Body of pancreas (tissue), 4 donors: ENCODE measurements around the gene DGKD. TPM values are rescaled to one million over a fixed set of nuclear protein-coding genes. Genes with fewer than 3 reads are reported as not detected.

Source experiments
- ATAC-seq: fragments of 150-250 bp; one replicate; pipeline ENCODE4 v1.9.1; 2016
- DNase-seq, 4 donors: peaks; one replicate each; pipeline ENCODE4 v3.0.0-alpha.2; 2019
- H3K27ac ChIP-seq, 4 donors: fragments of 200-600 bp; sonication (generic); 1 replicate in 3 of 4; 2 replicates in 1 of 4; pipeline versions ENCODE4 v1.5.1 to v1.6.1; 2016 to 2019; ENCODE audit warnings: mild to moderate bottlenecking in 1 of 4, mixed read lengths in 1 of 4, moderate library complexity in 1 of 4
- H3K27me3 ChIP-seq, 2 donors: fragments of 200-600 bp; sonication (generic); one replicate each; pipeline ENCODE4 v1.6.0; 2016; ENCODE audit warnings: mild to moderate bottlenecking in 1 of 2
- H3K36me3 ChIP-seq, 2 donors: fragments of 200-600 bp; sonication (generic); replicated peaks in 1 of 2; 2 replicates each; pipeline ENCODE4 v1.5.1; 2016; ENCODE audit warnings: low read depth in 2 of 2; ENCODE audit not compliant: insufficient read depth in 1 of 2
- H3K4me1 ChIP-seq: fragments of 200-600 bp; sonication (generic); one replicate; pipeline ENCODE4 v1.6.0; 2016
- H3K4me3 ChIP-seq, 2 donors: fragments of 200-600 bp; sonication (generic); 1 replicate in 1 of 2; 2 replicates in 1 of 2; pipeline ENCODE4 v1.5.1; 2016 to 2019
- H3K9me3 ChIP-seq, 3 donors: fragments of 200-600 bp; sonication (generic); 1 replicate in 2 of 3; 2 replicates in 1 of 3; pipeline ENCODE4 v1.5.1; 2016
- CTCF ChIP-seq, 7 experiments: fragments of 450-650 bp in 4 of 7; fragments of 200-600 bp in 3 of 7; sonication (generic) in 3 of 7; IDR thresholded peaks; one replicate each; pipeline ENCODE4 v1.5.1; 2016 to 2019; ENCODE audit warnings: antibody characterized with exemption in 7 of 7
- POLR2A ChIP-seq, 3 donors: fragments of 450-650 bp; IDR thresholded peaks; one replicate each; pipeline ENCODE4 v1.6.1; 2016; ENCODE audit warnings: antibody characterized with exemption in 3 of 3, mild to moderate bottlenecking in 2 of 3
- WGBS, 2 donors: methylation state at CpG; one replicate each; pipeline ENCODE4 v1.1.5; 2017; 5-methylcytosine and 5-hydroxymethylcytosine counted together
- intact Hi-C: fragments of 100-400 bp; cut with DNase I; formaldehyde crosslinking; loops from one replicate; pipeline ENCODE4 v1.15.1; 2023
- total RNA-seq, 2 donors: library from RNA; depleted of rRNA; stranded (reverse); fragments of >200 nt; gene quantifications; one replicate each; pipeline ENCODE4 v1.1.0, GENCODE V29; 2016

The DGKD gene
- total RNA-seq, 2 donors from 2014 or later, result 9.1 to 30.3 TPM

- intact Hi-C loops, result no loop called here
- Histone ChIP-seq H3K27me3 (no peaks in the 10 kb centered on the region), H3K27ac (no peak overlapping the region), H3K4me1 (no peaks in the 10 kb centered on the region), H3K36me3 (no peaks in the 10 kb centered on the region), H3K9me3 (no peaks in the 10 kb centered on the region), H3K4me3 (no peak overlapping the region)
- ATAC-seq (no peak), DNase-seq (no peak)
- 62 to 69% methylated on average over 6 of the region's 6 CpGs for WGBS, 2 donors
- TF ChIP-seq POLR2A (IDR thresholded peaks at IDR 0.05), result no peak
Measured at GRCh38 chr2:233321166-233321565, 33.1 kb upstream of the DGKD start.

GRCh38 chr2:233323851-233324250, 30.4 kb upstream of the DGKD start:
- DNase-seq (no peak), ATAC-seq (no peak)
- WGBS, 2 donors, result 77 to 84% methylated on average over 8 of the region's 8 CpGs

GRCh38 chr2:233325256-233325655, 29.0 kb upstream of the DGKD start:
- Histone ChIP-seq H3K36me3 (no peaks in the 10 kb centered on the region), H3K4me1 (no peaks in the 10 kb centered on the region), H3K27me3 (no peaks in the 10 kb centered on the region), H3K9me3 (no peaks in the 10 kb centered on the region), H3K27ac (no peak overlapping the region), H3K4me3 (no peak overlapping the region)
- no peak for TF ChIP-seq POLR2A (IDR thresholded peaks at IDR 0.05)
- TF ChIP-seq CTCF (IDR thresholded peaks at IDR 0.05), result no peak
- 71 to 72% methylated on average over 4 of the region's 4 CpGs for WGBS, 2 donors
- intact Hi-C loops, result no loop called here
- no peak for DNase-seq
- ATAC-seq, result no peak

More at GRCh38 chr2:233323851-233324250, 30.4 kb upstream of the DGKD start:
- no peaks in the 10 kb centered on the region for H3K27me3 ChIP-seq
- no peaks in the 10 kb centered on the region for H3K9me3 ChIP-seq
- H3K4me3 ChIP-seq, result no peak overlapping the region
- no peak overlapping the region for H3K27ac ChIP-seq
- no peaks in the 10 kb centered on the region for H3K36me3 ChIP-seq
- no peaks in the 10 kb centered on the region for H3K4me1 ChIP-seq
- no peak for TF ChIP-seq CTCF (IDR thresholded peaks at IDR 0.05)
- no peak for TF ChIP-seq POLR2A (IDR thresholded peaks at IDR 0.05)
- intact Hi-C loops, result no loop called here

- 59 to 66% methylated on average over 10 of the region's 10 CpGs for WGBS, 2 donors
- ATAC-seq, result no peak
- Histone ChIP-seq H3K4me1 (no peaks in the 10 kb centered on the region), H3K36me3 (no peaks in the 10 kb centered on the region), H3K27me3 (no peaks in the 10 kb centered on the region), H3K9me3 (no peaks in the 10 kb centered on the region), H3K27ac (no peak overlapping the region), H3K4me3 (no peak overlapping the region)
- no peak for DNase-seq
- TF ChIP-seq POLR2A (IDR thresholded peaks at IDR 0.05) (no peak), CTCF (IDR thresholded peaks at IDR 0.05) (no peak)
- intact Hi-C loops, result no loop called here
Measured at GRCh38 chr2:233325814-233326213, 28.5 kb upstream of the DGKD start.

- H3K27me3 ChIP-seq, result no peaks in the 10 kb centered on the region
- H3K36me3 ChIP-seq, result no peaks in the 10 kb centered on the region
- H3K4me3 ChIP-seq, result no peak overlapping the region
- no peak overlapping the region for H3K27ac ChIP-seq
- intact Hi-C loops, result no loop called here
- WGBS, 2 donors, result 65 to 85% methylated on average over 7 of the region's 8 CpGs
- H3K9me3 ChIP-seq, result no peaks in the 10 kb centered on the region
- no peak for DNase-seq
- ATAC-seq, result no peak
- H3K4me1 ChIP-seq, result no peaks in the 10 kb centered on the region
- TF ChIP-seq CTCF (IDR thresholded peaks at IDR 0.05) (no peak), POLR2A (IDR thresholded peaks at IDR 0.05) (no peak)
Measured at GRCh38 chr2:233326500-233326899, 27.8 kb upstream of the DGKD start.
